GM13976 (cell line): ENCODE measurements around the gene KCTD13.
"Not testable (repeated sequence)": the region's sequence is repeated elsewhere in the genome, so short reads cannot be mapped to it uniquely, and the experiment has no call there.

ENCODE experiments used
- DNase-seq: peaks from one replicate; pipeline ENCODE4 v3.0.0; 2012; ENCODE audit warnings: low spot score
- in situ Hi-C: fragments of 300-500 bp; cut with MboI; formaldehyde crosslinking; loops from one replicate; pipeline ENCODE4 v1.12.0; 2022; ENCODE audit warnings: low sequenced_read_pairs, mixed read lengths, inconsistent platforms; ENCODE audit not compliant: unreplicated experiment
- TF ChIP-seq, protein P1 (sequence below): IDR thresholded peaks from 2 replicates; pipeline ENCODE4 v1.5.1; 2012; ENCODE audit warnings: borderline replicate concordance, mild to moderate bottlenecking; ENCODE audit not compliant: insufficient read depth; ENCODE audit errors: extremely low read depth, missing control alignments, control extremely low read depth

The KCTD13 gene

DNA sequence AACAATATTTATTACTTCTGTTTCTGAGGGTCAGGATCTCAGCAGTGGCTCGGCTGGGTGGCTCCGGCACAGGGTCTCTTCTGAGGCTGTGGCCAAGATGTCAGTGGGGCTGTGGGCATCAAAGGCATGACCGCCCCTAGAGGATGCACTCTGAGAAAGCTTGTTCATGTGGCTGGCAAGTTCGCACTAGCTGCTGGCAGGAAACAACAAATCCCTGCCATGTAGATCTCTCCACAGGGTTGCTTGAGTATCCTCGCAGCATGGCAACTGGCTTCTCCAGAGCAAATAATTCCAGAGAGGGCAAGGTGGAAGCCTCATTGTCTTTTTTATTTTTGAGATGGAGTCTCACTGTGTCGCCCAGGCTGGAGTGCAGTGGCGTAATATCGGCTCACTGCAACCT is 12.5 kb downstream of the KCTD13 start:
- no peak for DNase-seq
- in situ Hi-C loops, result loop anchor here (10.0 kb wide), 1 partner anchor 61 kb away; the partner anchor contains the start of gene TAOK2
- TF ChIP-seq, protein P1, sequence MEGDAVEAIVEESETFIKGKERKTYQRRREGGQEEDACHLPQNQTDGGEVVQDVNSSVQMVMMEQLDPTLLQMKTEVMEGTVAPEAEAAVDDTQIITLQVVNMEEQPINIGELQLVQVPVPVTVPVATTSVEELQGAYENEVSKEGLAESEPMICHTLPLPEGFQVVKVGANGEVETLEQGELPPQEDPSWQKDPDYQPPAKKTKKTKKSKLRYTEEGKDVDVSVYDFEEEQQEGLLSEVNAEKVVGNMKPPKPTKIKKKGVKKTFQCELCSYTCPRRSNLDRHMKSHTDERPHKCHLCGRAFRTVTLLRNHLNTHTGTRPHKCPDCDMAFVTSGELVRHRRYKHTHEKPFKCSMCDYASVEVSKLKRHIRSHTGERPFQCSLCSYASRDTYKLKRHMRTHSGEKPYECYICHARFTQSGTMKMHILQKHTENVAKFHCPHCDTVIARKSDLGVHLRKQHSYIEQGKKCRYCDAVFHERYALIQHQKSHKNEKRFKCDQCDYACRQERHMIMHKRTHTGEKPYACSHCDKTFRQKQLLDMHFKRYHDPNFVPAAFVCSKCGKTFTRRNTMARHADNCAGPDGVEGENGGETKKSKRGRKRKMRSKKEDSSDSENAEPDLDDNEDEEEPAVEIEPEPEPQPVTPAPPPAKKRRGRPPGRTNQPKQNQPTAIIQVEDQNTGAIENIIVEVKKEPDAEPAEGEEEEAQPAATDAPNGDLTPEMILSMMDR, result no peak

DNA sequence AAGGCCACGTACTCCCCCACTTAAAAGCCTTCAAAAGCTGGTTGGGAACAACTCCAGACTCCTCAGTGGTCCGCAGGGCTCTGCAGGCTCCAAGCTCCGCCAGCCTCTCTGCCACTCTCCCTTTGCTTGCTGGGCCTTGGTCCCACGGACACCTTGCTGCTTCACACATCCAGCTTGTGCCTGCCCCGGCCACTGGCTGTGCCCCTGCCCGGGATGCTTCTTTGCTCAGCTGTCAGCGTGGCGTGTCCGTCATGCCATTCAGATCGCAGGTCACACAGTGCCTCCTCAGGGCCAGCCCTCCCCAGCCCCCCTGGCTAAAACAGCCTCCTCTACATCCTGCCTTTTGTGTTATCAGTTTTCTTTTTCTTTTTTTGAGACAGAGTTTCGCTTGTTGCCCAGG is 13.9 kb downstream of the KCTD13 start:
- no peak for DNase-seq
- in situ Hi-C loops, result loop anchor here (10.0 kb wide), 1 partner anchor 63 kb away; the partner anchor contains the start of gene TAOK2
- TF ChIP-seq, protein P1, result no peak

DNA sequence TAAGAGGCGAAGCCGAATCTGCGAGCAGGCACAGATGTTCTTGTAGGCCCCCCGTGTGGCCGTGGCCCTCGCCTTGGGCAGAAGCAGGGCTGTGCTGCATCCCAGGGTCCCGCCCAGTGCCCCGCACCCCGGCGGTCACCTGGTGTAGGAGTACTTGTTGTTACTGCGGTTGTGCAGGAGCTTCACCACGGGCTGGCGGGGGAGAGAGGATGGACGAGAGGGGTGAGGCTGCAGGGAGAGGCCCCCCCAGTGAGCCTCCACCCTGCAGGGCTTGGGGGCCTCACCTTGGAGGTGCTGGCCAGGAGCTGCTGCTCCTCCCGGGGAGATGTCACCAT is 14.4 kb downstream of the KCTD13 start:
- in situ Hi-C loops, result loop anchor here (10.0 kb wide), 1 partner anchor 63 kb away; the partner anchor contains the start of gene TAOK2
- no peak for DNase-seq
- TF ChIP-seq, protein P1, result no peak

DNA sequence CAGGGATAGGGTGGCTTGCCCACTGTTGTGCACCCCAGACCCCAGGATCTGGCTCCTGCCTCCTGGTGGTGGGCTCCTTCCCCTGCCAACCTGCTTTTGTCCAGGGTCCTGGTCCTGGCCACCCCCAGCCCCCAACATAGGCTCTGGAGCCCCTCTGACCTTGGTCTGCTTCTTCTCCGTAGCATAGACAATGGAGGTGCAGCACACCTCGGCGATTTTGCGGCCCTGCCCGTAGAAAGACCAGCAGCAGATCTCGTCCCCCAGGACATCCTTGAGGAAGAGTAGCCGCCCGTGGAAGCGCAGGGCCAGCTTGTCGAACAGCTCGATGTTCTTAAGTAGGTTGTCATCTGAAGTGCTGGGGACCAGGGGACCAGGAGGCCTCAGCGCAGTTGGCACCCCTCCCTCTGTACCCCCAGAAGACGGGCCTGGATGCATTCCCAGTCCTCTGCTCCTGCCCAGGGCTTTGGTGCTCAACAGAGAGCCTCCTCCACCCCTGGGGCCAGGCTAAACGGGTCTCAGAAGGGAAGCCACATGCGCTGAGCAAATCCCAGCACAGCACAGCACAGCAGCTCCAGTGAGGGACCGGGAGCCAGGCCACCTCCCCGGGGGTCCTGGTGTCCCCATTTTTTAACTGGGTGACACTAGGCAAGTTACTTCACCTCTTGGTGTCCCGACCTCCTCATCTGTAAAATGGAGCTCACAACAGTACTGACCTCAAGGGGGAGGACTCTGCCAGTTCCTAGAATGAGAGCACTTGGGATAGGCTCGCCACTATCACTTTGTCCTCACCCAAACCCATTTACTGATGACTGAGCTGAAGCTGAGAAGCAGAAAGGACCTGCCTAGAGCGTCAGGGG is 15.0 kb downstream of the KCTD13 start:
- DNase-seq, result no peak
- in situ Hi-C loops, result loop anchor here (10.0 kb wide), 1 partner anchor 64 kb away; the partner anchor contains the start of gene TAOK2
- TF ChIP-seq, protein P1, result no peak

DNA sequence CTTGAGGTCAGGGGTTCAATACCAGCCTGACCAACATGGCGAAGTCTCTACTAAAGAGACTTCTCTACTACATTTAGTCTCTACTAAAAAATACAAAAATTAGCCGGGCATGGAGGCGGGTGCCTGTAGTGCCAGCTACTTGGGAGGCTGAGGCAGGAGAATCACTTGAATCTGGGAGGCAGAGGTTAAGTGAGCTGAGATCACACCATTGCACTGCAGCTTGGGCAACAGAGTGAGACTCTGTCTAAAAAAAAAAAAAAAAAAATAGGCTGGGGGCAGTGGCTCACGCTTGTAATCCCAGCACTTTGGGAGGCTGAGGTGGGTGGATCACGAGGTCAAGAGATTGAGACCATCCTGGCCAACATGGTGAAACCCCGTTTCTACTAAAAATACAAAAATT is 16.2 kb downstream of the KCTD13 start:
- in situ Hi-C loops, result loop anchor here (10.0 kb wide), 1 partner anchor 65 kb away; the partner anchor contains the start of gene TAOK2
- DNase-seq, result not testable (repeated sequence)

DNA sequence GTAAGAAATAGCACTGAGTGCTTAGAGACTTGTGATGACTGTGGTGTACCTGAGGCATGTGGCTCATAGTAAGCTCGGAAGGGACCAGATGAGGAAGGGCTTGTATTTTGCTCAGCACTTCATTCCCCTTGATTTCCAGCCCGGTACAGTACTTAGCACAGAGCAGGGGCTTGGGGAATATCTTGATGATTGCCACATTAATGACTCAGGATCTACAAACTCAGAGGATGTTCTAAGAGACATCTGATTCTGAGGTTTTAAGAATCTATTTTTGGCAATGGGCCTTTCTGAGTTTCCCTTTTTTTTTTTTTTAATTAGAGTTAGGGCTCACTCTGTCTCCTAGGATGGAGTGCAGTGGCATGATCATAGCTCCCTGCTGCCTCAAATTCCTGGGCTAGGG is 16.6 kb downstream of the KCTD13 start:
- TF ChIP-seq, protein P1, result no peak
- in situ Hi-C loops, result no loop called here
- no peak for DNase-seq

DNA sequence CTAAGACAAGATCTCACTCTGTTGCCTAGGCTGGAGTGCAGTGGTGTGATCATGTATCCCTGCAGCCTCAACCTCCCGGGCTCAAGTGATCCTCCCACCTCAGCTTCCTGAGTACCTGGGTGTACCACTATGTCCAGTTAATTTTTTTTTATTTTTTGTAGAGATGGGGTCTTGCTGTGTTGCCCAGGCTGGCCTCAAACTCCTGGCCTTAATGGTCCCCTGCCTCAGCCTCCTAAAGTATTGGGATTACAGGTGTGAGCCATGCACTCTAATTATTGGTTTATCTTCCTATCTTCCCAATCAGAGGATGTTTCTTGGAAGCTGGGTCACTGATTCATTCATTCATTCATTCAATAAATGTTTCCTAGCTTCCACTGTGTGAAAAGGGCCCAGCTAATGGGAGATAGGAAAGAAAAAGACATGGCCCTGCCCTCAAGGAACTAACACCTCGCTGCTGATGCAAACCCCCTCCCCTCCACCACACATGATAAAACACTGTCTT is 17.3 kb downstream of the KCTD13 start:
- in situ Hi-C loops, result no loop called here
- TF ChIP-seq, protein P1, result no peak
- DNase-seq, result no peak
